AG04449 (cell line): ENCODE measurements around the gene SETDB2.

ENCODE experiments used
- CTCF ChIA-PET: fragments of 350-600 bp; formaldehyde crosslinking; extraction: SDS; loops from one replicate; lab custom pipeline; 2021; ENCODE audit warnings: antibody characterized with exemption; lab: Yijun Ruan, JAX
- POLR2A ChIA-PET: fragments of 400-600, 350-600 bp; formaldehyde crosslinking; extraction: SDS; loops from one replicate; lab custom pipeline; 2020; ENCODE audit warnings: antibody characterized with exemption, inconsistent platforms; lab: Yijun Ruan, JAX
- DNase-seq: peaks from one replicate; pipeline ENCODE4 v3.0.0-alpha.2; 2010; ENCODE audit warnings: low read depth, low spot score
- H3K4me3 ChIP-seq: 2 replicates; pipeline ENCODE4 v1.5.1; 2011; ENCODE audit warnings: low read depth, mild to moderate bottlenecking, control low read depth, low read length
- CTCF ChIP-seq: IDR thresholded peaks from one replicate; pipeline ENCODE4 v1.5.1; 2011; ENCODE audit warnings: mild to moderate bottlenecking, moderate library complexity, low read length, control low read depth, inconsistent platforms; ENCODE audit not compliant: insufficient read depth; ENCODE audit errors: missing control alignments

SETDB2 gene

DNA sequence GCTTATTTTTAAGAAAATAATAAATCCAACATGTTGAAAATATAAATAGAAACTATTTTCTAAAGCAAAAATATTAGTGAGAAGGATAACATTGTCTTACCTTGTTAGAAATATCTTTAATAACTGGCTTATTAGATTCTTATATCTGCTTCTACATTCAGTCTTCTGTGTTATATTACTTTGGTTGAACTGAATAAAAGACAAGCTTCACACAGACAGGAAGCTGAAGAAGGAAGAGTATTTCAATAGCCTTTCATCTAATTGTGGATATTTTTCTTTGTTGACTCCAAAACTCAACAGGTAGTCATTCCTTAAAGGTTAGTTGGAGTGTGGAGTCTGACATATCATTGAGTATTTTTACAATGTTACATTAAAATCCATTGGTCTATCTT, 10.9 kb downstream of the SETDB2 start:
- no peak for DNase-seq
- ChIA-PET POLR2A (no interaction called here), CTCF (interaction anchor here (1.2 kb wide), 1 partner anchor 11 kb away, joined by 5 read pairs; the partner anchor contains the start of genes CAB39L and SETDB2)
- no peak for TF ChIP-seq CTCF
- H3K4me3 ChIP-seq, result no peak overlapping the region

GRCh38 chr13:49456156-49456555, 12.1 kb downstream of the SETDB2 start:
- DNase-seq, result no peak
- CTCF ChIA-PET, result no interaction called here
- no peak overlapping the region for H3K4me3 ChIP-seq
- POLR2A ChIA-PET, result no interaction called here
- no peak for TF ChIP-seq CTCF

DNA sequence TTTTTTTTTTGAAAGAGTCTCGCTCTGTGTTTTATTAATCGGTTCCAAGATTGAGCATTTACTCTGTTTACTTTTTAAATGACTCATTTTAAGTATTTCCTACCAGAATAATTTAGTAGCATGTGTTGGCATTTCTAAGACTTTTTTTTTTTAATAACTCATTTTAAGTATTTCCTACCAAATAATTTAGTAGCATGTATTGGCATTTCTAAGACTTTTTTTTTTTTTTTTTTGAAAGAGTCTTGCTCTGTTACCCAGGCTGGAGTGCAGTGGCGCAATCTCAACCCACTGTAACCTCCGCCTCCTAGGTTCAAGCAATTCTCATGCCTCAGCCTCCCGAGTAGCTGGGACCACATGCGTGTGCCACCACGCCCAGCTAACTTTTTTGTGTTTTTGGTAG, 13.1 kb downstream of the SETDB2 start:
- POLR2A ChIA-PET, result no interaction called here
- CTCF ChIA-PET, result interaction anchor here (1.0 to 1.3 kb wide), 3 partner anchors 12 to 150 kb away, joined by 4 read pairs; partner anchors contain the start of gene CAB39L

DNA sequence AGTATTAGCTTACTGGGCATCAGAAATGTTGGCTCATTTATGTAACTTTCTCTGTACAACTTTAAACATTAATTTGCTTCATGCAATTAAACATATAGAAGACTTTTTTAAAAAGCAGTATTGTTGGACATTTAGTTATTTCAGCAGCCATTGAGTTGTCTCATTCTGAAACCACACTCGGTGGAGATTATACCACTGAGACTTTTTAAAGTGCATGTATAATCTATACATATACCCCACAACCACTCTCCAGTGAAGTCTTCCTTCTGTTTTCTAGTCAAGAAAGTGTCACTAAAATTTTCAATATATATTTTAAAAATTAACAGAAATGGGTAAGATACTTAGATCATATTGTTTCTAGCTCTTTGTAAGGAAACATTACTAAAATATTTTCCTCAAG, 15.5 kb downstream of the SETDB2 start:
- no peak for DNase-seq
- CTCF ChIA-PET, result interaction anchor here (0.9 to 1.4 kb wide), 2 partner anchors 16 to 111 kb away, joined by 3 to 4 read pairs; partner anchors contain the start of gene CAB39L
- POLR2A ChIA-PET, result no interaction called here
- no peak overlapping the region for H3K4me3 ChIP-seq
- no peak for TF ChIP-seq CTCF

More for the DNA sequence above, 13.1 kb downstream of the SETDB2 start:
- H3K4me3 ChIP-seq, result no peak overlapping the region
- no peak for TF ChIP-seq CTCF
- DNase-seq, result no peak

- ChIA-PET POLR2A (no interaction called here), CTCF (no interaction called here)
- DNase-seq, result no peak
- no peak overlapping the region for H3K4me3 ChIP-seq
- no peak for TF ChIP-seq CTCF
These were observed 20.0 kb downstream of the SETDB2 start for GRCh38 chr13:49464085-49464484.

- no peak for TF ChIP-seq CTCF
- ChIA-PET CTCF (interaction anchor here (0.7 kb wide), 1 partner anchor 158 kb away, joined by 3 read pairs; no protein-coding TSS in a partner anchor), POLR2A (no interaction called here)
- no peak overlapping the region for H3K4me3 ChIP-seq
- no peak for DNase-seq
These were observed 20.7 kb downstream of the SETDB2 start for GRCh38 chr13:49464621-49465325.
